Fibroblast of lung (primary cell): Measurements from ENCODE around the gene TOMM6. TPM values are rescaled to one million over a fixed set of nuclear protein-coding genes. Genes with fewer than 3 reads are reported as not detected.

ENCODE experiments used
- DNase-seq, 2 donors: peaks; one replicate each; pipeline versions ENCODE4 v3.0.0 to v3.0.0-alpha.2; 2010; ENCODE audit warnings: low read depth in 2 of 2
- H2AFZ ChIP-seq: 2 replicates; pipeline ENCODE4 v1.5.1; 2012; ENCODE audit warnings: low read length, control low read depth, inconsistent platforms
- H3K27ac ChIP-seq: 2 replicates; pipeline ENCODE4 v1.5.1; 2011; ENCODE audit warnings: low read length, control low read depth; ENCODE audit not compliant: insufficient read depth
- H3K27me3 ChIP-seq: 2 replicates; pipeline ENCODE4 v1.5.1; 2011; ENCODE audit warnings: mild to moderate bottlenecking, low read length; ENCODE audit not compliant: control insufficient read depth, insufficient read depth
- H3K36me3 ChIP-seq: 2 replicates; pipeline ENCODE4 v1.5.1; 2011; ENCODE audit warnings: low read length; ENCODE audit not compliant: control insufficient read depth, insufficient read depth
- H3K4me1 ChIP-seq: 2 replicates; pipeline ENCODE4 v1.5.1; 2011; ENCODE audit warnings: low read length; ENCODE audit not compliant: control insufficient read depth, insufficient read depth; ENCODE audit errors: extremely low read depth
- H3K4me2 ChIP-seq: 2 replicates; pipeline ENCODE4 v1.5.1; 2011; ENCODE audit warnings: low read length, control low read depth; ENCODE audit not compliant: insufficient read depth; ENCODE audit errors: extremely low read depth
- H3K4me3 ChIP-seq, 4 experiments: fragments of 200-600 bp in 1 of 4; sonication (generic) in 1 of 4; replicated peaks in 1 of 4; 2 replicates each; pipeline ENCODE4 v1.5.1; 2011 to 2016; ENCODE audit warnings: low read length in 4 of 4, low read depth in 3 of 4, mild to moderate bottlenecking in 3 of 4, control low read depth in 2 of 4, inconsistent platforms in 1 of 4, mixed read lengths in 1 of 4; ENCODE audit not compliant: insufficient read depth in 1 of 4; ENCODE audit errors: control extremely low read depth in 1 of 4
- H3K79me2 ChIP-seq: 2 replicates; pipeline ENCODE4 v1.5.1; 2012; ENCODE audit warnings: mild to moderate bottlenecking, low read length, inconsistent platforms; ENCODE audit not compliant: control insufficient read depth, insufficient read depth
- H3K9ac ChIP-seq: 2 replicates; pipeline ENCODE4 v1.5.1; 2011; ENCODE audit warnings: mild to moderate bottlenecking, low read length, control low read depth; ENCODE audit not compliant: insufficient read depth
- H3K9me3 ChIP-seq: 2 replicates; pipeline ENCODE4 v1.5.1; 2012; ENCODE audit warnings: low read depth, low read length; ENCODE audit not compliant: control insufficient read depth, insufficient read depth
- H4K20me1 ChIP-seq: 2 replicates; pipeline ENCODE4 v1.5.1; 2011; ENCODE audit warnings: low read length; ENCODE audit not compliant: control insufficient read depth, insufficient read depth; ENCODE audit errors: extremely low read depth
- CTCF ChIP-seq, 2 donors: IDR thresholded peaks in 1 of 2; conservative IDR thresholded peaks in 1 of 2; 1 replicate in 1 of 2; 2 replicates in 1 of 2; pipeline ENCODE4 v1.5.1; 2011 to 2012; ENCODE audit warnings: low read length in 2 of 2, control low read depth in 1 of 2, inconsistent platforms in 1 of 2, low read depth in 1 of 2, mild to moderate bottlenecking in 1 of 2
- EZH2 ChIP-seq: IDR thresholded peaks from 2 replicates; pipeline ENCODE4 v1.5.1; 2012; ENCODE audit warnings: low read length, control low read depth, mild to moderate bottlenecking; ENCODE audit errors: missing control alignments
- polyA plus RNA-seq, 2 donors: library from polyadenylated mRNA; depleted of rRNA in 1 of 2; stranded (reverse) in 1 of 2; unstranded in 1 of 2; fragments of >200 nt; gene quantifications; 2 replicates each; pipeline ENCODE4 v1.2.1, GENCODE V29; 2011 to 2012; ENCODE audit warnings: missing spikeins in 1 of 2
- total RNA-seq: library from RNA; depleted of rRNA; stranded (reverse); fragments of >200 nt; gene quantifications from 2 replicates; pipeline ENCODE4 v1.2.1, GENCODE V29; 2014

TOMM6 gene
- total and polyA plus RNA-seq, 2 donors (not counting 1 experiment from before 2014, with no cell fraction given): 54.7 to 324 TPM

GRCh38 chr6:41836660-41837052, 49.2 kb downstream of the TOMM6 start:
- Histone ChIP-seq H3K79me2 (no peaks in the 10 kb centered on the region), H3K9me3 (no peaks in the 10 kb centered on the region), H3K4me1 (no peaks in the 10 kb centered on the region), H3K27ac (no peak overlapping the region), H3K27me3 (no peaks in the 10 kb centered on the region), H3K9ac (no peak overlapping the region), H2AFZ (no peak overlapping the region), H3K36me3 (no peaks in the 10 kb centered on the region), H3K4me2 (no peak overlapping the region), H4K20me1 (no peaks in the 10 kb centered on the region), H3K4me3 (no peak overlapping the region)
- TF ChIP-seq CTCF (conservative IDR thresholded peaks at IDR 0.05 in 1 of 2, IDR thresholded peaks at IDR 0.05 in 1 of 2; ENCODE audit: low read depth in 1 of 2, low read length in 2 of 2) (no peak), EZH2 (no peak)
- DNase-seq: peak; percentile 8 to 31

Other genes with a start within 250 kb of the TOMM6 start
- gene FOXP4, start 241.3 kb upstream of the TOMM6 start, total RNA-seq: 1.3 and 1.8 TPM in 2 replicates
- gene FOXP4, start 241.3 kb upstream of the TOMM6 start, polyA plus RNA-seq: 0.81 and 1.9 TPM in 2 replicates
- gene MDFI, start 149.2 kb upstream of the TOMM6 start, total RNA-seq: 0.17 and 3.3 TPM in 2 replicates
- gene MDFI, start 149.2 kb upstream of the TOMM6 start, polyA plus RNA-seq: not detected in 2 replicates
- 5.6 and 7.6 TPM in 2 replicates for gene TFEB, start 52.1 kb upstream of the TOMM6 start, total RNA-seq
- 1.9 and 2.0 TPM in 2 replicates for gene TFEB, start 52.1 kb upstream of the TOMM6 start, polyA plus RNA-seq
- not detected in 2 replicates for gene PGC, start 40.3 kb upstream of the TOMM6 start, total RNA-seq
- not detected in 2 replicates for gene PGC, start 40.3 kb upstream of the TOMM6 start, polyA plus RNA-seq
- gene FRS3, start 7.8 kb upstream of the TOMM6 start, total RNA-seq: 1.0 and 1.8 TPM in 2 replicates
- gene FRS3, start 7.8 kb upstream of the TOMM6 start, polyA plus RNA-seq: 2.4 and 2.6 TPM in 2 replicates
- gene PRICKLE4, start 6.9 kb upstream of the TOMM6 start, total RNA-seq: 0.26 TPM in 1 of 2 replicates, not detected in the other
- 0.08 and 0.19 TPM in 2 replicates for gene PRICKLE4, start 6.9 kb upstream of the TOMM6 start, polyA plus RNA-seq
- 1.8 and 2.3 TPM in 2 replicates for gene USP49, start 107.7 kb downstream of the TOMM6 start, total RNA-seq
- gene USP49, start 107.7 kb downstream of the TOMM6 start, polyA plus RNA-seq: 1.0 and 1.5 TPM in 2 replicates
- gene MED20, start 133.4 kb downstream of the TOMM6 start, total RNA-seq: 24.9 and 27.7 TPM in 2 replicates
- gene MED20, start 133.4 kb downstream of the TOMM6 start, polyA plus RNA-seq: 38.6 and 40.0 TPM in 2 replicates
- gene BYSL, start 133.8 kb downstream of the TOMM6 start, total RNA-seq: 13.7 and 14.9 TPM in 2 replicates
- 11.3 and 19.7 TPM in 2 replicates for gene BYSL, start 133.8 kb downstream of the TOMM6 start, polyA plus RNA-seq
- 10.3 and 15.0 TPM in 2 replicates for gene CCND3, start 154.1 kb downstream of the TOMM6 start, total RNA-seq
- 29.6 and 43.7 TPM in 2 replicates for gene CCND3, start 154.1 kb downstream of the TOMM6 start, polyA plus RNA-seq